ENCODE measurements around the gene SDCCAG8.

Gene SDCCAG8

DNA sequence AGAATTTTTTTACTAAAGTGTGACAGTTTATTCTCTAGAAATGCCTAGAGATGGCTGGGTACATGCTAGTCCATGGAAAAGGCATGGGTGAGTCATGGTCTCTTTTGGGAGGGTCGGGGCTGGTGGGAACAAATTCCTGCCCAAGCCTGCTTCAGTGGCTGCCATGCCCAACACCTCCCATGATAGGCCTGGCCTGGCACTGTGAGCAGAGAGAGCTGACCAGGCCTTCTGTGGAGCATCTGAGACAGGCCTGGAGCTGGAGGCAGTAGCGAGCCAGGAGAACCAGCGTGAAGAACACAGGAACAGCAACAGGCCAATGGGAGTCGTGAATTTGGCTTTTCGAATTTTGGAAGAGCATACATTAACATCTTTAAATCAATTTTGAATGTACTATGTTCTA lies 209.2 kb downstream of the SDCCAG8 start:
- Histone ChIP-seq H3K4me2 (no peak overlapping the region), H3K27ac (no peak overlapping the region), H3K4me3 (IDR thresholded peaks at IDR 0.05; ENCODE audit: insufficient read depth, low read depth, low read length) (no peak overlapping the region), H3K36me3 (ENCODE audit: insufficient read depth) (no peaks in the 10 kb centered on the region), H3K79me2 (ENCODE audit: insufficient read depth, low read depth) (no peaks in the 10 kb centered on the region), H3K4me1 (ENCODE audit: low read depth, poor library complexity, severe bottlenecking) (no peaks in the 10 kb centered on the region), H3K27me3 (ENCODE audit: insufficient read depth, low read depth) (no peaks in the 10 kb centered on the region), H3K9ac (no peak overlapping the region), H2AFZ (ENCODE audit: low read depth) (no peak overlapping the region), H4K20me1 (ENCODE audit: insufficient read depth) (no peaks in the 10 kb centered on the region)
- TF ChIP-seq, protein P1, sequence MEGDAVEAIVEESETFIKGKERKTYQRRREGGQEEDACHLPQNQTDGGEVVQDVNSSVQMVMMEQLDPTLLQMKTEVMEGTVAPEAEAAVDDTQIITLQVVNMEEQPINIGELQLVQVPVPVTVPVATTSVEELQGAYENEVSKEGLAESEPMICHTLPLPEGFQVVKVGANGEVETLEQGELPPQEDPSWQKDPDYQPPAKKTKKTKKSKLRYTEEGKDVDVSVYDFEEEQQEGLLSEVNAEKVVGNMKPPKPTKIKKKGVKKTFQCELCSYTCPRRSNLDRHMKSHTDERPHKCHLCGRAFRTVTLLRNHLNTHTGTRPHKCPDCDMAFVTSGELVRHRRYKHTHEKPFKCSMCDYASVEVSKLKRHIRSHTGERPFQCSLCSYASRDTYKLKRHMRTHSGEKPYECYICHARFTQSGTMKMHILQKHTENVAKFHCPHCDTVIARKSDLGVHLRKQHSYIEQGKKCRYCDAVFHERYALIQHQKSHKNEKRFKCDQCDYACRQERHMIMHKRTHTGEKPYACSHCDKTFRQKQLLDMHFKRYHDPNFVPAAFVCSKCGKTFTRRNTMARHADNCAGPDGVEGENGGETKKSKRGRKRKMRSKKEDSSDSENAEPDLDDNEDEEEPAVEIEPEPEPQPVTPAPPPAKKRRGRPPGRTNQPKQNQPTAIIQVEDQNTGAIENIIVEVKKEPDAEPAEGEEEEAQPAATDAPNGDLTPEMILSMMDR (conservative IDR thresholded peaks at IDR 0.05; ENCODE audit: low read depth, low read length): no peak

DNA sequence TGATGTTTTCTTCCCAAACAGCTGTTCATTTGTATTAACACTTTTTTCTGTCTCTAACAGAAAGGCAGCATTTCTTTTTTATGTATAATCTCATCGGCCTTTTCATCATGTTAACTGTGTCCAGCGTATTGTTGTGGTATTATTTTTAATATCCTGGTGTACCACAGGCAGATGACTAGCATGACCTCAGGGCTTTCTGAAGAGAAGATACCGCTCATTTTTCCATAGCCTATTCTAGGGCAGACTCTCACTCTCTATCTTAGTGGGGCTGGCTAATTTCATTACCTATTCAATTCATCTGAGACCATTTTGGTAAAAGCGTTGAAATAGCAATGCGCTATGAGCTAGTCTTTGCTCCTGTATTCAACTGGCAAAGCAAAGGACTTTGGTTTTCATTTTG lies 209.9 kb downstream of the SDCCAG8 start:
- Histone ChIP-seq H3K4me3 (IDR thresholded peaks at IDR 0.05; ENCODE audit: insufficient read depth, low read depth, low read length) (no peak overlapping the region), H3K9ac (no peak overlapping the region), H2AFZ (ENCODE audit: low read depth) (no peak overlapping the region), H3K27ac (no peak overlapping the region), H3K4me2 (no peak overlapping the region), H3K4me1 (ENCODE audit: low read depth, poor library complexity, severe bottlenecking) (no peaks in the 10 kb centered on the region), H3K27me3 (ENCODE audit: insufficient read depth, low read depth) (no peaks in the 10 kb centered on the region), H3K36me3 (ENCODE audit: insufficient read depth) (no peaks in the 10 kb centered on the region), H4K20me1 (ENCODE audit: insufficient read depth) (no peaks in the 10 kb centered on the region), H3K79me2 (ENCODE audit: insufficient read depth, low read depth) (no peaks in the 10 kb centered on the region)
- TF ChIP-seq, protein P1 (conservative IDR thresholded peaks at IDR 0.05; ENCODE audit: low read depth, low read length): no peak

DNA sequence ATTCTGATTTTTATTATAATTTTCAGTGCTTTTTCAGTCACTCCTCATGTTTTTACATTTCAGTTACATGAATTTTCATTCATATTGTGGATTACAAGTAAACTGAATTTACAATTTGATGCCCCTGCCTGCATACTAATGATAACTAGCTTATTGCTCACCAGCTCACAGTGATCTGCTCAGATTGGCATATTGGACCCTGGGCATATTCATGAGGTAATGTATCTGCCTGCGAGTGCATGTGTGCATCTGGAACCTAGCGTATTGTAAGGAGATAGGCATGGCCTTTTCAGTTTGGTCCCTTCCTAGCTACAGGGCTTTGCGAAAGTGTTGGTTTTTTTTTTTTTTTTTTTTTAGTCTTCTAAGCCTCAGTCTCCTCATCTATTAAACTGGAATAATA lies 213.7 kb downstream of the SDCCAG8 start:
- no peaks in the 10 kb centered on the region for H3K79me2 ChIP-seq (ENCODE audit: insufficient read depth, low read depth)
- no peaks in the 10 kb centered on the region for H3K27me3 ChIP-seq (ENCODE audit: insufficient read depth, low read depth)
- no peaks in the 10 kb centered on the region for H3K4me1 ChIP-seq (ENCODE audit: low read depth, poor library complexity, severe bottlenecking)
- H3K27ac ChIP-seq: no peak overlapping the region
- H3K4me3 ChIP-seq (IDR thresholded peaks at IDR 0.05; ENCODE audit: insufficient read depth, low read depth, low read length): no peak overlapping the region
- H3K4me2 ChIP-seq: no peak overlapping the region
- H2AFZ ChIP-seq (ENCODE audit: low read depth): no peak overlapping the region
- H4K20me1 ChIP-seq (ENCODE audit: insufficient read depth): no peaks in the 10 kb centered on the region
- no peaks in the 10 kb centered on the region for H3K36me3 ChIP-seq (ENCODE audit: insufficient read depth)
- TF ChIP-seq, protein P1 (conservative IDR thresholded peaks at IDR 0.05; ENCODE audit: low read depth, low read length): no peak
- no peak overlapping the region for H3K9ac ChIP-seq

DNA sequence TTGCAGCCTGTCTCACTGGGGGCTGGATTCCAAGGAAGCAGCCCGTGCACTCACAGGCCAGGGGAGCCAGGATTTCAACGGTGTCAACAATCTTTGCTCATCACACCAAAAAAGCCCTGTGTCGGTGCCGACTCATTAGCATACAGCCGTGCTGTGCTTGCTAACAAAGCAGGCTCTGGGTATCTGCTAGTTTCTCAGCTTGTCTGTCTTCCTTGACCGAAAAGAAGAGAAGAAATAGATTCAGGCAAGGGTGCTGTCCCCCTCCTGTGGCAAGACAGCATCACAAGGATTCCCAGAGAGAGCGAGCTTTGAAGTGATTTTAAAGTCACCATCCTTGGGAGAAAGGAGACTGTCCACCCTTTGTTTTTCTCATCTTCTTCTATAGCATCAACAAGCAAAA lies 214.7 kb downstream of the SDCCAG8 start:
- Histone ChIP-seq H3K4me1 (ENCODE audit: low read depth, poor library complexity, severe bottlenecking) (no peaks in the 10 kb centered on the region), H3K9ac (no peak overlapping the region), H3K79me2 (ENCODE audit: insufficient read depth, low read depth) (no peaks in the 10 kb centered on the region), H4K20me1 (ENCODE audit: insufficient read depth) (no peaks in the 10 kb centered on the region), H2AFZ (ENCODE audit: low read depth) (no peak overlapping the region), H3K4me2 (no peak overlapping the region), H3K27me3 (ENCODE audit: insufficient read depth, low read depth) (no peaks in the 10 kb centered on the region), H3K36me3 (ENCODE audit: insufficient read depth) (no peaks in the 10 kb centered on the region), H3K4me3 (IDR thresholded peaks at IDR 0.05; ENCODE audit: insufficient read depth, low read depth, low read length) (no peak overlapping the region), H3K27ac (no peak overlapping the region)
- TF ChIP-seq, protein P1 (conservative IDR thresholded peaks at IDR 0.05; ENCODE audit: low read depth, low read length): no peak

Measured in KMS-11 (cell line).